NOMO-1 treated with DMSO at 0.1 percent for 48 hours (cell line): ENCODE data around the gene LRRC61.

Source experiments
- DNase-seq: peaks from one replicate; lab custom pipeline; 2025; ENCODE audit not compliant: unreplicated experiment; lab: John Stamatoyannopoulos, UW

The LRRC61 gene

DNA sequence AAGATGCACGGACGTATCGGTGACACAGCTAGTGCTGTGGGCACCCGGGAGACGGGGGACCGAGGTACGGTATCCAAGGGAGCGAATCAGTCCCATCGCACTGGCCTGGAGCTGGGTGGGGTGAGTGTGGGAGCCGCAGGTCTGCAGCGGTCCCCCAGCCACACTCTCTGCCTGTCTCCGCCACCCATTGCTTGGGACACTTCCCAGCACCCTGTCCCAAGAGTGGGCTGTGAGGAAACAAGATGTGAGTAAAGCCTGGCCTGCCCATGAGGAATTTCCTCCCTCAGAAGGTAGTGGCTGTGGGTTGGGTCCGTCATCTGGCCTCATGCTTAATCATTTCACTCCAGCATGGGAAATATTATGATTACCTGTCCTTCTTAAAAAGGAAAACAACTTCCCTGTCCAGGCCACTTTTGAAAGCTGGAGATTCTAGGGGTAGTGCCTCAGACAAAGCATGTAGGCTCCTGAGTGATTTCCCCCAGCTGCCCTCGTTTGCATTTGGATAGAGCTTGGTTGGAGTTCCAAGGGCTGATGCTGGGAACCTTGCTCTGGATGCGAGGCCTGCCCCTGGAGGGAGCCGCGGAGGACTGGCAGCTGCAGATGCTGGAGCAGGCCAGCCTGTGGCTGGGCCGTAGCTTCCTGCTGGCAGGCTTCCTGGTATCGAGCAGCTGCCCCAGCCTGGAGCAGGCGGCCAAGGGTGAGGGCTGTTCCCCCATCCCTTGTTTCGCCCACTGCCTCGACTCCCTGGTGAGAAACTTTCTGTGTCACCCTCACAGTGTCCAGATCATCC, 6.4 kb downstream of the LRRC61 start:
- DNase-seq, result no peak

DNA sequence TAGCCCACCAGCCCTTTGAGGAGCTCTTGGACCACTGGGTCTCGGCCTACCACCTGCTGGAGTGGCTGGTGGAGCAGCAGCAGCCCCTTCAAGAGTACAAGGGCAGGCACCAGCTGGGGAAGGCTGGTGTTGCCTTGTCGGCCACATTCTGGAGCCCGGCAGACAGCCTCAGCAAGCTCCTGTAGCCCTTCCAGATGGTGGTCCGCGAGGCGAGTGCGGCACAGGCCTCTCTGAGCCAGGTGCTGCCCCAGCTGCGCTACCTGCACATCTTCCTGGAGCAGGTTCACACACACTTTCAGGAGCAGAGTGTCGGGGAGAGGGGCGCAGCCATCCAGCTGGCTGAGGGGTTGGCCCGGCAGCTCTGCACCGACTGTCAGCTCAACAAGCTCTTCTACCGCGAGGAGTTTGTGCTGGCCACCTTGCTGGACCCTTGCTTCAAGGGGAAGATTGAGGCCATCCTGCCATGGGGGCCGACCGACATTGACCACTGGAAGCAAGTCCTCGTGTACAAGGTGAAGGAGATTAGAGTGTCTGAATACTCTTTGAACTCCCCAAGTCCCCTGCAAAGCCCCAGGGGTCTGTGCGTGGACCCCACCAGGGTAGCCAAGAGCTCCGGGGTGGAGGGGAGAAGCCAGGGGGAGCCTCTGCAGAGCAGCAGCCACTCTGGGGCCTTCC, 7.2 kb downstream of the LRRC61 start:
- no peak for DNase-seq

DNA sequence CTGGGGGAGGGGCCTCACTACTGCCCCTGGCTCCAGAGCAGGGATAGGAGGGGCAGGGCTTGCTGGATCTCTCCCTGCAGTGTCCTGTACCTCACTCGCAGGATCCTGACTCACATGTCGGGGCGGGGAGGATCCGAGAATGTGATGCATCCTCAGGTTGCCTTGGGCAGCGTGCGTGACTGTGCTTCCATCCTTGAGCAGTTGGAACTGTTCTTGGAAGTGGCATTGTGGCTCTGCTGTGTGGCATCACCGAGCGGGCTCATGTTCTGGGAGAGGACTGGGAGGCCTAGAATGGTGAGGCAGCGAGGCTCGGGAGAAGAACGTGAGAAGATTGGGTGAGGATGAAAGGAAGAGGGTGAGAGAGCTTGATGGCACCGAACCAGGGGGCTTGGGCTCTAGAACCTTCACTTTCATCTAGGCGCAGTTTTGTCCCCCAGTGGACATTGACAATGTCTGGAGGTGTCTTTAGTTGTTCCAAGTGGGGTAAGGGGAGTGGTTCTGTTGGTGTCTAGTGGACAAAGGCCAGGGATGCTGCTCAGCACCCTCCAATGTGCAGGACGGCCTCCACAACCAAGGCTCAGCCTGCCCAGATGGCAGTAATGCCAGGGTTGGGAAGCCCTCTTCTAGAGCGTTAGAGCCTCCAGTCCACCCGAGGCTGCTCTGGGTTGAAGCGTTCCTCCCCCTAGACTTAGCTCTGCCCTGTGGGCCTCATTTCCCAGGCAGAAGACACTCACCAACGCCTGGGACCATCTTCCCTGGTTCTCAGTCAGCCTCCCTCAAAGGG, 9.9 kb downstream of the LRRC61 start:
- DNase-seq, result no peak

DNA sequence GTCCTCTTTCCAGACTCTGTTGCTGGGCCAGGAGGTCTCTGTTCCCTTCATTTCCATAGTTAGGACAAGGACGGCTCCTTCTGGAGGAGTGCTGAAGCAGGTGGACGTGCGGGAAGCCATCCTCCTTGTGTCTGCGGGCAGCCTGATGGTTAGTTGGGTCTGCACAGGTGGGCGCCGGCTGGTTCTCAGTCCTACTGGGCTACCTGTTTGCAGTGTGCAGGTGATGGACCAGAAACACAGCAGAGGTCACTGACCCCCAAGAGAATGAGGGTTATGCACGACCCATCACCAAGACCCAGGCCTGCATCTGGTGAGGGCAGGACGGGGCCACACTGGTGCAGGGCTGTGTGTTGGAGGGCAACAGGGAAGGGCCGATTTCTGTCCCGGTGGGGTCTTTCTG, 10.5 kb downstream of the LRRC61 start:
- DNase-seq, result no peak

DNA sequence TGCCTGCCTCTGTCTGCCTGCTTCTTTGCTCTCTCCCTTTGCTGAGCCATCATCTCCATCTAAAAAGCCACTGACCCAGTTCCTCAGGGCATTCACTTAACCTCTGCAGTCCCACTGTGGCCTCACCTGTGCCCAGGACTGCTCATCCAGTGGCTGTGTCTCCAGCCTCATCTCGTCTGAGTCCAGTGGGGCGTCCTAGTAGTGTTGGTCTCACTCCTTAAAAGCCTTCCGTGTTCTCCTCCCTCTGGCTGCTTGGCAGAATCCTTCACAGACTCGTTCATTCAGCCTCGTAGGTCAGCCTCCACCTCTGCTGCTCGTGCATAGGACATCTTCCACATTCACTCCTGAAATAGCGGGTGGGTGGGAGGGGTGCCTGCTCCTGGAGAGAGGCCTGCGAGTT, 11.0 kb downstream of the LRRC61 start:
- DNase-seq, result no peak

DNA sequence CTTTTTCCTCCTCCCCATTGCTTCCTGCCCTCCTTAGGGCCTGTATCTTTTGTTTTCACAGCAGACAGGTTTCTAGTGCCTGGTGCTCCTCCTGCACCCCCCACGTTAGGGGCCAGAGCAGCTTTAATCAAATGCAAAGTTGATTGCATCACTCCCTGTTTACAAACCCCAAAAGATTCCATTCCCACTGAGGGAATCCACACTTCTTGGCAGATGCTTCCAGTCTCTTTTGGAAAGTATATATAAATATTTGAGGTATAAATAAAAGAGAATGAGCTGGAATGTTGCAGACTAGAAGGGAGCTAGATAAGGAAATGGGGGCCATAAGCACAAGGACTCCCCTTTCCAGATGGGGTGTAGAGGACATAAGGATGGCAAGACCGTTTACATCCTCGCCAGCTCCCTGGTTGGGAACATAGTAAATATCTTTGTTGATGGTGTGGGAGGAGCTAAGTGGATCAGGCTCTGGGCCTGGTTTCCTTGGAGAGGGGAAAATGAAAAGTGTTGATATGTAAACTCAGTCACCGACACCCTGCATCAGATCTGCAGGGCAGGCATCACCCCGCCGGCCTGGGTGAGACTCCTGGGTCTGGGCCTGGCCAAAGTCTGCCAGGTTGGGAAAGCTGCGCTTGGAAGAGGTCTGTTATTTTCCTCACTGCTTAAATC, 12.1 kb downstream of the LRRC61 start:
- DNase-seq, result no peak

DNA sequence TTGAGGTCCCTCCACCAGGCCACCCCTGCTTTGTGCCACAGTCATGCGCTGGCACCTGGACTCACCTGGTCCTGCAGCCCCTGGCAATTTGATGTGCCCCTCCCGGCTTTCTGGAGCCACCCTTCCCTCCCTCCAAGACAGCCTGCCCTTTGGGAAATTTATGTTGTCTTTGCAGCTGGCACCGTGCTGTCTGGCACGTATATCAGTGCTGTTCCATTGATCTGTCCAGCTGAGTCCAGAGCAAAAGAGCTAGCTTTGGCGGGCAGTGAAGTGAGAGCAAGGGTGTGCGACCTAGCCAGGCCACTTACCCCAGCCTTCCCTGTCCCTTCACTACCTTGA, 12.6 kb downstream of the LRRC61 start:
- DNase-seq, result no peak

DNA sequence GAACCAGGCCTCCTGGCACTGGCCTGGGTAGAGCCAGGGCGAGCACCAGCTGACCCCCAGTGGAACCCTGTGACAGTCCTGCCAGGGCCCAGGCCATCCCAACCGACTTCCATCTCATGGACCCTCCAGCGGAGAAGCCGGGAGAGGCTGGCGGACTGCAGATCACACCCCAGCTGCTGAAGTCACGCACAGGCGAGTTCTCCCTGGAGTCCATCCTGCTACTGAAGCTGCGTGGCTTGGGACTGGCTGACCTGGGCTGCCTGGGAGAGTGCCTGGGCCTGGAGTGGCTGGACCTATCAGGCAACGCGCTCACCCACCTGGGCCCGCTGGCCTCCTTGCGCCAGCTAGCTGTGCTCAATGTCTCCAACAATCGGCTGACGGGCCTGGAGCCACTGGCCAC, 13.6 kb downstream of the LRRC61 start:
- DNase-seq, result no peak

DNA sequence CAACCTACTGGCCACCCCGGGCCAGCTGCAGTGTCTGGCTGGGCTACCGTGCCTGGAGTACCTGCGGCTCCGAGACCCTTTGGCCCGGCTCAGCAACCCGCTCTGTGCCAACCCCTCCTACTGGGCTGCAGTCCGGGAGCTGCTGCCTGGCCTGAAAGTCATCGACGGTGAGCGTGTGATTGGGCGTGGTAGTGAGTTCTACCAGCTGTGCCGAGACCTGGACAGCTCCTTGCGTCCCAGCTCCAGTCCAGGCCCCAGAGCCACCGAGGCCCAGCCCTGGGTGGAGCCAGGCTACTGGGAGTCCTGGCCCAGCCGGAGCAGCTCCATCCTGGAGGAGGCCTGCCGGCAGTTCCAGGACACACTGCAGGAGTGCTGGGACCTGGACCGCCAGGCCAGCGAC, 14.0 kb downstream of the LRRC61 start:
- DNase-seq, result no peak

DNA sequence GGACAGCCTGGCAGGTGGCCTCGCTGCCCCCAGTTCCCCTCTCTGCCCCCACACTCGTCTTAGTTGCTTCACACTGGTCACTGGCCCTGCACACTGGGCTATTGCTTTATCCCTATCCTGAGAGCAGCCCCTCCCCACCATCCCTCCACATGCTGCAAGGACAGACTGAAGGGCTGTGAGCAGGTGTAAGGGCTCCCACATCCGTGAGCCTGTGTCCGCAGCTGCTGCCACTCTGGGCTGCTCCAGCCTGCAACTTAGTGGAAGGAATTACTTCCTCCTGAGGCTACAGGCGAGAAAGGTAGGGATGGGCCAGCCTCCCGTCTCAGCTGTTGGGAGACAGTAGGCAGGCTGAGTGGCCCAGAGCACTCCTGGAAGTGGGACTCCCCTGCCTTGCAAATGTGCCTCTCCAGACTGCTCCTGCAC, 14.5 kb downstream of the LRRC61 start:
- no peak for DNase-seq

DNA sequence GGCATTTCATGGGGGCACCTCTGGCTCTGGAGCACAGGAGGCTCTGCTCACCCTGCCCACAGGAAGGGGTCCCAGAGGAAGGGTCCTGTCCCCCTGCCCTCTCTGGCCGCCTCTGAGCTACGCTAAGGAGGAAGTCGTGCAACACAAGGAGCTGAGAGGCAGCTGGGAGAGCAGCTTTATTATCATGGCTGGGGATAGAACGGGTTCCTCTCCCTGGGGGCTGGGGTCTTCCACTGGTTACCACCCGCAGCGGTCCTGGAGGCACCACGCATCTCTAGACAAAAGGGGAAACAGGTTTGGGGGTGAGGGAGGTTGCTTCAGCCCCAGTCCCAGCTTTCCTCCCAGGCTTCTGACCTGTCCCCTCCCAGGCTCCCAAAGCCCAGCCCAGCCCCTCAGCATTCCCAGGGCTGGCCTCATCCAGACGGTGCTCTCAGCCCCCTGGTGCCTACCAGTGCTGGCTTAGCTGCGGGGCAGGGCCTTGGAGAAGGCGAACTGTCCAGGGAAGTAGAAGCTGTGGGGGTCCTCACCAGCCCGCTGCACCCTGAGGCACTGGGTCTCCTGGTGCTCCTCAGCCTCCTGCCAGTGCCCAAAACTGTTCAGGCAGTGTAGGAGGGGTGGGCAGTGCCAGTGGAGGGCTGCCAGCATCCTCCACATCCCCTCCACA, 15.1 kb downstream of the LRRC61 start:
- DNase-seq, result no peak

DNA sequence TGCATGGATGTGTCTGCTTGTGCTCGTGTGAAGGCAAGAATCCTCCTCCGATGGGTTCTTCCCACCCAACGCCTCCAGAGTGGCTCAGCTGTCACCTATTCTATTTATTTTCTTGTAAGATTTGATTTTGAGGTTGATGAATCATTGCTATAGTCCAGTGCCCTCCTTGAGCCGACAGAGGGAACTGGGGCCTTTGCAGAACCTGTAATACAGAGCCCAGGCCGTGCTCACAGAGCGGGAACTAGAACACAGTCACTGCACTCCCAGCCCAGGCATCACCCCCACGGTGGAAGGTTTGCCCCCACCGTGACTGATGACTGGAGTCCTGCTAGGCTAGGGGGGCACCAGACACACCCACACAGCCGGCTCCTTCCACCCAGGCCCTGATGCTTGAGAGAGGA, 16.3 kb downstream of the LRRC61 start:
- DNase-seq, result no peak

DNA sequence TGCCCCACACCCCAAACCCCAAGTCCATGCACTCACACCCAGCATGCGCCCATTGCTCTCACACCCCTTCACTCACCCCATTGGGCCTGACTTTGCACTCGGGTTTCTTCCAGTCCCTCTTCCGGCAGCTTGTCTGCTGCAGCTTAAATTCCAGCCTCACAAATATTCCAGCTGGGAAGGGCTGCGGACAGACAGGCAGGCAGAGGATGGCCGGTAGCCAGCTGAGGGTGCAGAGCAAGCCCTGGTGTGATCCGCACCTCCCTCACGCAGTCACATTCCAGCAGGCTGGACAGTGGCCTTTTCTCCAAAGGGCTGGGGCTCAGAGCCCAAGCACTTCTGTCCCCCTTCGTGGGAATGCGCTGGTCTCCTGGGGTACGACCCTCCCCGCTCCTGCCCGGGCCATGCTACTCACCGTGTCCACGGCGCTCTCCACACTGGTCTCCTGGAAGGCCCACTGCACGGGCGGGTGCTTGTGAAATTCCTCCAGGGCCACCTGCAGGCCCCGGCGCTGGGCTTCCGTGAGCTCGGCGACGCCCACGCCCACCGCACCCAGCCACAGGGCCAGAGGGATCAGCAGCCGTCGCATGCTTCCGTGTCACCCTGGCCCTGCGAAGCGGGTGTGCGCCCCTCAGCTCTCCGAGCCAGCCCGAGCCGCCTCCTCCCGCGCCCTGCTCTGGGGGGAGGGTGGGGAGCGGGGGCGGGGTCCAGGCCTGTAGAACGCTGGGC, 17.0 kb downstream of the LRRC61 start:
- DNase-seq, result no peak

DNA sequence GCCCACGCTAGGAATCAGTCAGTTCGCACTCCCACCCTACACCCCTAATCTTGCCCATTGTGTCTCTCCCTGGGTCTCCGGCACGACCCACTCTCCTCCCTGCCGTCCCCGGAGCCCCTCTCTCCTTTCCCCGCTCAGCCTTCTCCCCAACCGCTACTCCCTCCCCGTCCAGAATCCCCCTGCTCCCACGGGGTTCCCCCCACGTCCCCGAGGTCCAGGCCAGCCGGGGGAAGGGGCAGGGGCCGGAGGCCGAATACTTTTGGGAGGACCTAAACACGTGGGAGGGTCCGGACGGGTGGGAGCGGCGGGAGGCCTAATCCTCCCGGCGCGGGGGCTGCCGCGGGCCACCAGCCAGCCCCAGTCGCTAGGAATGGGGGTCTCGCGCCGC, 17.7 kb downstream of the LRRC61 start:
- no peak for DNase-seq

DNA sequence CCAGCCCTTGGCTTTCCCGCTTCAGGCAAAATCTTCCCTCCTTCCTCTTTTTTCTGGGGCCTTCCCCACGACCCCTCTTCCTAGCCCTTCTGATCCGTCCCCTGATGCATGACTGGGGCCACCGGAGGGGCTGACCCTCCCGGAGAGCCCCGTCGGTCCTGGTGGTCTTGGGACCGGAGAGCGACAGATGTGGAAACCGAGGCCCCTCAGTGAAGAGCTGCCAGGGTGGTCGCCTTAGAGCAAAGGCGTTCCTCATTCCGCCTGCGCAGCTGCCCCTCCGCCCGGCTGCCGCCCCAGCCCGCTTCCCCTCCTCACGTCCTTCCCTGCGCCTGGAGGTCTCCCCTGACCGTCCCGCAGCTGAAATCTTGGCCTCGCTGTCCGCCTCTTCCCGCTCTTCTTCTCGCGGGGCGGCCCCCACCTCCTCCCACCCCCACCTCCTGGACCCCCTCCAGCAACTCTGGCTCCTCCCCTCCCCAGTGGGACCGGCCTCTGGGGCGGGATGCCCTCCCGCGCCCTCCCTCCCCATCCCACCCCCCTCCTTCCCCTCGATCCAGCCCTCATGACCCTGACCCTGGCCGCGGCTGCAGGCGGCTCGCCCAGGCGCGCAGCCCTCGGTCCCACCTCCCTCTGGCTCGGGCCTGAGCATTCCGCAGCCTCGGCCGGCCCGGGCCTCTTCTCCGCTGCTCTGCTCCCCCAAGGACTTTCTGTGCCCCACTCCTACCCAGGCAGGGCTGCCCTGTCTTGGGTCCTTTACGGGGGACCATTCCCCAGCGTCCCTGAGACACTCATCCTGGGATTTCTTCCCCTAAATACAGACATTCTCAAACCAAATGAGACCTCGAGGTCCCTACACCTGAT, 18.3 kb downstream of the LRRC61 start, which contains the start of gene RARRES2:
Gene RARRES2, minus strand, starts transcription at position 367 of the 858 bp plus-strand sequence. CDS start 1,020 bp downstream, outside the sequence.
- DNase-seq, result no peak

DNA sequence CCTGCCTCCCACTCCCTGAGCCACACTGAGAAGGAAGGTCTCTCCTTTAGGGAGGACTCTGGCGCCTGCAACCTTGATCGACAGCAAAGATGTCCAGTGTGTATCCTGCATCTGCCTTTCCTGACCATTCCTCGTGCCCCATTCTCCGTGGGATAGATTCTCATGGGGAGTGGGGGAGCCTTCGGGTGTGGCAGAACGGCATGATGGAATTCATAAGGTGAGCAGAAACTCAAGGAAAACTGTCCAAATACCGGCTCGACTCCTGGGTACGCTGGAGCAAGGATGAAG, 18.9 kb downstream of the LRRC61 start:
- DNase-seq, result no peak

DNA sequence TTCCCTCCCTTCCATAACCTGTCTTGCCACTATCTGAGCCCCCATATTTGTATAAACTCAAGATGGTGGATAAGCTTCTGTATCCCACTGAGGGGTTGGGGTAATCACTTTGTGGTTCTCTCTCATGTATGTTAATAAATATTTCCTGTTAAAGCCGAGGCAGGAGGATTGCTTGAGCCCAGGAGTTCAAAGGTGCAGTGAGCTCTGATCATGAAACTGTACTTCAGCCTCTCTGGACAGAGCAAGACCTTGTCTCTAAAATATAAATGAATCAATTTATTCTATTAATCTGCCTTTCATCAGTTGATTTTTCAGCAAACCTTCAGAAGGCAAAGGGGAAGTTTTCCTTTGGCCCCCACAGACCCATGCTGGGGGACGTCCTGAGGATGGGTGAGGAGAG, 20.1 kb downstream of the LRRC61 start:
- no peak for DNase-seq

DNA sequence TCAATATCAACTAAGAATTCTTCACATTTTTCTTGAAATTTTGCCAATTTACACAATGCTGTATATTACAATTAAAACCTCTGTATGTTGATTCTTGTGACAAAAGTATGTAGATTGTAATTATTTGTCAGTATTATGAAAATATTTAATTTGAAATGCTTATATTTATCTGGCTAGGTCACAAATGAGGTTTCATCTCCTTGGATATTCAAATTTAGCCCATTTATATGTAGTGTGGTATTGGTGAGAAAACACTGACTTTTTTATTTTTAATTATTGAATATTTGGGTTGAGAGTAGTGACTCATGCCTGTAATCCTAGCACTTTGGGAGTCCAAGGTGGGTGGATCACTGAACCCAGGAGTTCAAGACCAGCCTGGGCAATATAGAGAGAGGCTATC, 21.1 kb downstream of the LRRC61 start:
- DNase-seq, result no peak

DNA sequence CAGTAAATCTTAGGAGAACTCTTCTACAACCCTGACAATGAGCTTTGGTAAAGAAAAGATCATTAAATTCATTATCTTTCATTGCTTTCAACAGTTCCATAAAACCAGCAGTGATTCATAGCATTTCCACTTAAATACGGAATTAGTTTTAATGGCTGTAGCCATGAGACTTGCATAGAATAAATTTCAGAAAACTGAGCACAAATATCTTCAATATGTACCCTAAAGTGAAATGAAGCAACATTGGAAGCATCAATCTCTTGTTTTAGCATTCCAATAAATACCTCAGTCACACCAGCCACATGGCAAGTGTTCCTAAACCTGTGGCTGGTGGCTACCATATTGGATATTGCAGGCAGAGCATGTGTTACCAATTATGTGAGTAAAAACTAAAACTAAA, 21.9 kb downstream of the LRRC61 start:
- no peak for DNase-seq

DNA sequence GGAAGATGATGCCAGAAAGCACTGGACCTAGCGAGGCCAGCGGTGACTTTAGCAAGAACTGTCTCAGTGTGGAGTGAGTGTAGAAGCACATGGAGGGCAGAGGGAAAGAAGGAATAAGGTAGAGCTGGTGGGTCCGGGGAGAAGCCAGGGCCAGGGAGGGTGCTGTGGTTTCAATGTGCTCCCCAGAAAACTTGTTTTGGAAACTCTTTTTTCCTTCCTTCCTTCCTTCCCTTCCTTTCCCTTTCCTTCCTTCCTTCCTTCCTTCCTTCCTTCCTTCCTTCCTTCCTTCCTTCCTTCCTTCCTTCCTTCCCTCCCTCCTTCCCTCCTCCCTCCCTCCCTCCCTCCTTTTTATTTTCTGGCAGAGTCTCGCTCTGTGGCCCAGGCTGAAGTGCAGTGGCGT, 23.8 kb downstream of the LRRC61 start:
- DNase-seq, result no peak
